ENCODE measurements around the gene TENT4A. TPM values are rescaled to one million over a fixed set of nuclear protein-coding genes. Genes with fewer than 3 reads are reported as not detected.

TENT4A gene
- total and polyA plus RNA-seq, 2 of the 4 experiments (the other 2 are of a cell fraction) = 5.9 to 17.2 TPM

GRCh38 chr5:6683241-6683640 lies 30.0 kb upstream of the TENT4A start:
- Histone ChIP-seq H2BK5ac (ENCODE audit: low read depth, low read length, poor library complexity, severe bottlenecking) (no peak overlapping the region), H2BK120ac (ENCODE audit: low read depth, low read length) (no peak overlapping the region), H3K4me1 (ENCODE audit: control insufficient read depth, insufficient read depth, low read length) (no peaks in the 10 kb centered on the region), H4K5ac (ENCODE audit: low read depth, low read length) (no peak overlapping the region), H4K91ac (ENCODE audit: insufficient read depth, low read depth, low read length) (no peak overlapping the region), H3K23ac (ENCODE audit: low read depth, low read length) (no peak overlapping the region), H3K4ac (ENCODE audit: low read depth, low read length) (no peak overlapping the region), H3K56ac (ENCODE audit: extremely low read depth, insufficient read depth, low read length) (no peak overlapping the region), H3K4me2 (ENCODE audit: low read depth, low read length) (no peak overlapping the region), H3K9ac (ENCODE audit: low read depth, low read length) (no peak overlapping the region), H3K18ac (ENCODE audit: low read depth, low read length) (no peak overlapping the region), H2BK15ac (ENCODE audit: low read depth, low read length) (no peak overlapping the region), H2BK20ac (ENCODE audit: low read depth, low read length) (no peak overlapping the region), H3K79me1 (ENCODE audit: low read depth in 1 of 2, low read length in 2 of 2) (no peaks in the 10 kb centered on the region), H2AFZ (replicated peaks; ENCODE audit: low read length, poor library complexity) (no peak overlapping the region), H4K8ac (ENCODE audit: low read depth in 2 of 2, low read length in 2 of 2) (no peak overlapping the region), H3K14ac (replicated peaks; ENCODE audit: low read depth, low read length) (no peak overlapping the region), H3K9me1 (ENCODE audit: insufficient read depth, low read length) (peaks cover 6% of the 10 kb centered on the region), H3K4me3 (ENCODE audit: insufficient read depth, low read depth, low read length) (no peak overlapping the region), H3K27me3 (ENCODE audit: control insufficient read depth, insufficient read depth, low read length) (peaks cover 3% of the 10 kb centered on the region; the same call in 1 of the 2 replicates), H3K9me3 (ENCODE audit: control insufficient read depth, insufficient read depth, low read length) (no peaks in the 10 kb centered on the region), H2AK5ac (ENCODE audit: low read depth, low read length) (no peak overlapping the region), H3K36me3 (ENCODE audit: control insufficient read depth, insufficient read depth, low read length) (no peaks in the 10 kb centered on the region), H4K20me1 (ENCODE audit: insufficient read depth, low read length) (no peaks in the 10 kb centered on the region), H3K27ac (ENCODE audit: insufficient read depth, low read length) (no peak overlapping the region), H2AK9ac (replicated peaks; ENCODE audit: low read depth, low read length, poor library complexity) (peak overlapping the region; percentile 34)
- intact Hi-C loops (cut with micrococcal nuclease) = no loop called here
- no peak for ATAC-seq (ENCODE audit: low read depth)
- no peak for DNase-seq
- BruUV-seq (replicated peaks) = no TSS peak
- no CpG with 5 or more reads among the region's 8 CpGs for WGBS, 2 experiments (ENCODE audit: extremely low coverage in 2 of 2, insufficient read length in 1 of 2)
- TF ChIP-seq MAFK (IDR thresholded peaks at IDR 0.05; ENCODE audit: low read depth, low read length) (no peak), RAD21 (IDR thresholded peaks at IDR 0.05; ENCODE audit: low read length) (no peak), CHD1 (IDR thresholded peaks at IDR 0.05; ENCODE audit: low read depth, low read length) (no peak), FOS (IDR thresholded peaks at IDR 0.05; ENCODE audit: low read depth, low read length) (no peak), SMC3 (IDR thresholded peaks at IDR 0.05; ENCODE audit: low read depth, low read length) (no peak), CTCF (conservative IDR thresholded peaks at IDR 0.05; ENCODE audit: low read depth, low read length) (no peak), POLR2A (IDR thresholded peaks at IDR 0.05; ENCODE audit: low read depth, low read length) (no peak)
- POLR2A ChIA-PET (ENCODE audit: unreplicated experiment) = no interaction called here
- CTCF ChIA-PET = no interaction called here
- dilution Hi-C loops (cut with HindIII; ENCODE audit: low sequenced_read_pairs, unreplicated experiment) = no loop called here
- in situ Hi-C loops (cut with MboI; ENCODE audit: low sequenced_read_pairs) = no loop called here
